Lung (tissue), 12 donors: ENCODE data around the gene LRRC45. TPM values are rescaled to one million over a fixed set of nuclear protein-coding genes. Genes with fewer than 3 reads are reported as not detected.
A peak's percentile ranks its signal among the peaks of the same experiment; 100 is the strongest.

Source experiments
- ATAC-seq: fragments of 200-7000 bp; cut with Tn5 transposase; one replicate; pipeline ENCODE4 v1.9.1; 2020; ENCODE audit warnings: moderate number of reproducible peaks; ENCODE audit not compliant: insufficient read depth, low FRiP score
- DNase-seq, 3 donors: peaks; one replicate each; pipeline ENCODE4 v3.0.0-alpha.2; 2013 to 2017
- H3K27ac ChIP-seq, 2 donors: one replicate each; pipeline ENCODE4 v1.5.1; 2013; ENCODE audit warnings: mild to moderate bottlenecking in 2 of 2, moderate library complexity in 2 of 2, control low read depth in 1 of 2, inconsistent platforms in 1 of 2, low read depth in 1 of 2, low read length in 1 of 2
- H3K27me3 ChIP-seq, 3 donors: one replicate each; pipeline ENCODE4 v1.5.1; 2013; ENCODE audit warnings: low read length in 2 of 3; ENCODE audit not compliant: control insufficient read depth in 3 of 3, insufficient read depth in 3 of 3
- H3K36me3 ChIP-seq, 4 donors: one replicate each; pipeline ENCODE4 v1.5.1; 2013; ENCODE audit warnings: low read length in 4 of 4, mild to moderate bottlenecking in 1 of 4, moderate library complexity in 1 of 4; ENCODE audit not compliant: control insufficient read depth in 4 of 4, insufficient read depth in 4 of 4
- H3K4me1 ChIP-seq, 5 donors: one replicate each; pipeline ENCODE4 v1.5.1; 2013; ENCODE audit warnings: low read length in 5 of 5, mild to moderate bottlenecking in 2 of 5, moderate library complexity in 1 of 5; ENCODE audit not compliant: control insufficient read depth in 5 of 5, insufficient read depth in 5 of 5
- H3K4me3 ChIP-seq: one replicate; pipeline ENCODE4 v1.5.1; 2013; ENCODE audit warnings: mild to moderate bottlenecking, control low read depth, moderate library complexity
- H3K9ac ChIP-seq, 2 donors: one replicate each; pipeline ENCODE4 v1.5.1; 2013; ENCODE audit warnings: low read length in 2 of 2, control low read depth in 1 of 2; ENCODE audit not compliant: insufficient read depth in 1 of 2
- H3K9me3 ChIP-seq, 4 donors: one replicate each; pipeline ENCODE4 v1.5.1; 2013; ENCODE audit warnings: low read length in 3 of 4, mild to moderate bottlenecking in 1 of 4, moderate library complexity in 1 of 4; ENCODE audit not compliant: control insufficient read depth in 4 of 4, insufficient read depth in 3 of 4
- CTCF ChIP-seq: IDR thresholded peaks from 2 replicates; pipeline ENCODE4 v1.5.1; 2012; ENCODE audit warnings: mild to moderate bottlenecking; ENCODE audit errors: control extremely low read depth, extremely low read depth
- WGBS, 2 donors: extraction: QIAGEN DNeasy Blood & Tissue Kit; methylation state at CpG; one replicate each; pipeline ENCODE4 v1.1.7; 2013; 5-methylcytosine and 5-hydroxymethylcytosine counted together
- polyA plus RNA-seq, 2 donors: library from polyadenylated mRNA; stranded (reverse); fragments of 200-250 nt; gene quantifications; one replicate each; pipeline ENCODE4 v1.2.1, GENCODE V29; 2013
- total RNA-seq, 2 donors: library from RNA; depleted of rRNA in 1 of 2; stranded (reverse); fragments of >200 nt in 1 of 2; gene quantifications; one replicate each; pipeline ENCODE4 v1.2.1, GENCODE V29; 2014 to 2021
- donor health status: control.
- donor health status: control.
- donor health status: Bipolar disorder and iron deficiency.
- donor health status: healthy.
- donor health status: DM: yes; HTN: yes; CAD: no.

The LRRC45 gene
- total and polyA plus RNA-seq, 4 donors: 12.1 to 26.6 (median 16.5) TPM

DNA sequence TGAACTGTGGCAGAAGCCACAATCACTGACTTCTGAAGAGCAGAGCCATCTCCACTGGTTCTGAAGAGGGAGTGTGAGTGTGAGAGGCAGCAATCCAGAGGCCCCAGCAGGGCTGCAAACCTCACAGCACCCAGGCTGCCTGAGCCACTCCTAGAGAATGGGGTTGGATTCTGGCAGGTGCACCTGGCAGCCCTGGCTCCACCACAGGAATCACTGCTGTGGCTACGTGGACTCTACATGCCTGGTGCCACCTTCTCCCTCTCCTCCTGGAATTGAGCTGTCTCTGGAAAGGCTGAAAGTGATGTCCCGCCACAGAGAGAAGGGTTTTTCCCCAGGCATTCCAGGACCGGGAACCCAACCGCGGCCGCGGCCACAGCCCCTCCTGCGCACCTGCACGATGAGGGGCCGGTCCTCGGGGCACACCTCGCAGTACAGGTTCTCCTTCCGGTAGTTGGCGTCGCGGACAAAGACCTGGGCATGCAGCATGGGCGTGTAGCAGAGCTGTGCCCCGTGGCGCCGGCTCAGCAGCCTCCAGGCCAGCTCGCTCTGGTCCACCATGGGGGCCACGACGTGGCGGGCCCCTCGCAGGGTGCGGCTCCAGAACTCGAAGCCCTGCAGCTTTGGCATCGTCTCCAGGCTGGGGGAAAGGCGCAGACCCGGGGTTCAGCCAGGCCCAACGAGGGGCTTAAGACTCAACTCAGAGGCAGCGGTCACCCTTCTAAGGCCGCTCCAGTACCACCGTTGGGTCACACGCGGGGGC is 41.5 kb downstream of the LRRC45 start:
- peaks cover 0 to 43% (median 6%) of the 10 kb centered on the region in 4 donors for H3K36me3 ChIP-seq
- no peak overlapping the region for H3K9ac ChIP-seq
- no peak for ATAC-seq
- H3K27ac ChIP-seq: peak overlapping the region in 1 of 2 donors; percentile 28
- 27 to 43% methylated on average over 36 of the region's 36 CpGs for WGBS, 2 donors
- H3K9me3 ChIP-seq: no peaks in the 10 kb centered on the region
- H3K4me3 ChIP-seq: peak overlapping the region; percentile 81
- TF ChIP-seq CTCF: no peak
- H3K4me1 ChIP-seq: peaks cover 0 to 19% (median 10%) of the 10 kb centered on the region in 5 donors
- no peak for DNase-seq
- no peaks in the 10 kb centered on the region for H3K27me3 ChIP-seq

GRCh38 chr17:82065193-82065637 is 42.1 kb downstream of the LRRC45 start:
- H3K27ac ChIP-seq: peak overlapping the region; percentile 14 to 73
- H3K9me3 ChIP-seq: no peaks in the 10 kb centered on the region
- no peak for ATAC-seq
- H3K36me3 ChIP-seq: peaks cover 0 to 37% (median 6%) of the 10 kb centered on the region in 4 donors
- H3K27me3 ChIP-seq: no peaks in the 10 kb centered on the region
- H3K4me3 ChIP-seq: peak overlapping the region; percentile 81
- 1 to 3% methylated on average over 41 to 47 of the region's 47 CpGs for WGBS, 2 donors
- no peak for TF ChIP-seq CTCF
- H3K9ac ChIP-seq: no peak overlapping the region
- DNase-seq: no peak
- peaks cover 0 to 19% (median 10%) of the 10 kb centered on the region in 5 donors for H3K4me1 ChIP-seq

DNA sequence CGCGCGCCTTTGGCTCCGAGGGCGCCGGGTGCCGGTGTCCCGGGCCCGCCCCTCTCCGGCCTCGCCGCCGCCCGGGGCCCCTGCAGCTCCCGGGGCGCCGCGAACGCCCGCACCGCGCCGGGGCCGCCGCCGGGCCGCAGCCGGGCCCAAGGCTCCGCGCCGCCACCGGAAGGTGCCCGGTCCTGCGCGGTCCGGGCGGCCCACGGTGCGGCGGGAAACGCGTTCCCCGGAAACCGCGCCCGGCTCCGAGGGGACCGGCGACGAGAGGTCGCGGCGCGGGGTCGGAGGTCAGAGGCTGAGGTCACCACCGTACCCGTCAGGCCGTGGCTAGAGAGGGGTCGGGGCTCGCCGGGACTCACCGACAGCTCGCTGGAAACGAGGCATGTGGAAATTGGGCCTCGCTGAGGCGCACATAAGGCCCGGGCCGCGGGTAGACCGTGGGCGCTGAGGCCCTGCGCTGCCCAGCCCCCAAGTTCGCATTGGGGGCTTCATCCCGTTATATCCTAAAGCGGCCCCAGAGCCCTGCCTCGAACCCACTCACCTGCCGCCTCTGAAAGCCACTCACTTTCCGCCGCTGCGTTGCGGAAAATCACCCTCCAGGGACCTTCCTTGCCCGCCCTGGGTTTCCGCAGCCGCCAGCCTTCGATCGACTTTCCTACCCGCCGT is 42.7 kb downstream of the LRRC45 start, which contains the start of gene DUS1L:
Gene DUS1L (minus strand): TSS at position 167 of the 666 bp plus-strand sequence. CDS start 745 bp downstream, outside the sequence.
- ATAC-seq (peak; percentile 85), DNase-seq (peak; percentile 50 to 66 (median 61))
- Histone ChIP-seq H3K4me1 (peaks cover 0 to 19% (median 10%) of the 10 kb centered on the region in 5 donors), H3K27me3 (no peaks in the 10 kb centered on the region), H3K9ac (peak within 1 kb of the TSS in 1 of 2 donors; percentile 77), H3K36me3 (peaks cover 0 to 32% (median 3%) of the 10 kb centered on the region in 4 donors), H3K9me3 (no peaks in the 10 kb centered on the region), H3K27ac (peak within 1 kb of the TSS; percentile 73 to 96), H3K4me3 (peak within 1 kb of the TSS; percentile 81)
- no peak for TF ChIP-seq CTCF
- 10 to 12% methylated on average over 85 to 88 of the region's 88 CpGs for WGBS, 2 donors
